GM12892 (cell line): ENCODE results near the gene STH.
"Not testable (repeated sequence)": the region's sequence is repeated elsewhere in the genome, so short reads cannot be mapped to it uniquely, and the experiment has no call there.

Source experiments
- DNase-seq: peaks from one replicate; pipeline ENCODE4 v3.0.0; 2011; ENCODE audit not compliant: insufficient read length
- FAIRE-seq: peaks from 2 replicates; lab custom pipeline; 2011; peaks lifted over from hg19 to GRCh38; lab: Jason Lieb, UNC
- POLR2A ChIP-seq: IDR thresholded peaks from 2 replicates; pipeline ENCODE4 v1.6.1; 2011; ENCODE audit warnings: low read depth, low read length, control low read depth
- POLR2AphosphoS5 ChIP-seq: IDR thresholded peaks from 2 replicates; pipeline ENCODE4 v1.6.1; 2011; ENCODE audit warnings: low read depth, low read length, control low read depth
- TAF1 ChIP-seq: IDR thresholded peaks from 2 replicates; pipeline ENCODE4 v1.6.1; 2011; ENCODE audit warnings: low read depth, mild to moderate bottlenecking, control low read depth, low read length, borderline replicate concordance

The STH gene

GRCh38 chr17:46002973-46003316 lies 3.9 kb downstream of the STH start:
- DNase-seq (no peak), FAIRE-seq (no peak)
- TF ChIP-seq POLR2AphosphoS5 (no peak), TAF1 (no peak), POLR2A (no peak)

- FAIRE-seq: no peak
- no peak for DNase-seq
- TF ChIP-seq POLR2AphosphoS5 (no peak), TAF1 (no peak), POLR2A (no peak)
Observed at GRCh38 chr17:46003907-46004748, 5.1 kb downstream of the STH start.

DNA sequence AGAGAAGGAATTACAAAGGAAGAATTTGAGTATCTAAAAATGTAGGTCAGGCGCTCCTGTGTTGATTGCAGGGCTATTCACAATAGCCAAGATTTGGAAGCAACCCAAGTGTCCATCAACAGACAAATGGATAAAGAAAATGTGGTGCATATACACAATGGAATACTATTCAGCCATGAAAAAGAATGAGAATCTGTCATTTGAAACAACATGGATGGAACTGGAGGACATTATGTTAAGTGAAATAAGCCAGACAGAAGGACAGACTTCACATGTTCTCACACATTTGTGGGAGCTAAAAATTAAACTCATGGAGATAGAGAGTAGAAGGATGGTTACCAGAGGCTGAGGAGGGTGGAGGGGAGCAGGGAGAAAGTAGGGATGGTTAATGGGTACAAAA lies 7.0 kb downstream of the STH start:
- DNase-seq, FAIRE-seq: not testable (repeated sequence)

- no peak for TF ChIP-seq TAF1
- TF ChIP-seq POLR2AphosphoS5: no peak
- DNase-seq (no peak), FAIRE-seq (no peak)
Observed at GRCh38 chr17:46007461-46007965, 8.5 kb downstream of the STH start.

GRCh38 chr17:46008591-46008990 lies 9.5 kb downstream of the STH start:
- DNase-seq (no peak), FAIRE-seq (no peak)
- no peak for TF ChIP-seq POLR2AphosphoS5
- TF ChIP-seq TAF1: no peak
- no peak for TF ChIP-seq POLR2A

- FAIRE-seq: no peak
- no peak for DNase-seq
- TF ChIP-seq POLR2AphosphoS5 (no peak), TAF1 (no peak), POLR2A (no peak)
Observed at GRCh38 chr17:46009681-46010596, 10.9 kb downstream of the STH start.

DNA sequence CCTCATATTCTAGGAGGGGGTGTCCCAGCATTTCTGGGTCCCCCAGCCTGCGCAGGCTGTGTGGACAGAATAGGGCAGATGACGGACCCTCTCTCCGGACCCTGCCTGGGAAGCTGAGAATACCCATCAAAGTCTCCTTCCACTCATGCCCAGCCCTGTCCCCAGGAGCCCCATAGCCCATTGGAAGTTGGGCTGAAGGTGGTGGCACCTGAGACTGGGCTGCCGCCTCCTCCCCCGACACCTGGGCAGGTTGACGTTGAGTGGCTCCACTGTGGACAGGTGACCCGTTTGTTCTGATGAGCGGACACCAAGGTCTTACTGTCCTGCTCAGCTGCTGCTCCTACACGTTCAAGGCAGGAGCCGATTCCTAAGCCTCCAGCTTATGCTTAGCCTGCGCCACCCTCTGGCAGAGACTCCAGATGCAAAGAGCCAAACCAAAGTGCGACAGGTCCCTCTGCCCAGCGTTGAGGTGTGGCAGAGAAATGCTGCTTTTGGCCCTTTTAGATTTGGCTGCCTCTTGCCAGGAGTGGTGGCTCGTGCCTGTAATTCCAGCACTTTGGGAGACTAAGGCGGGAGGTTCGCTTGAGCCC lies 11.6 kb downstream of the STH start:
- no peak for DNase-seq
- no peak for FAIRE-seq
- no peak for TF ChIP-seq POLR2A
- no peak for TF ChIP-seq TAF1
- no peak for TF ChIP-seq POLR2AphosphoS5

DNA sequence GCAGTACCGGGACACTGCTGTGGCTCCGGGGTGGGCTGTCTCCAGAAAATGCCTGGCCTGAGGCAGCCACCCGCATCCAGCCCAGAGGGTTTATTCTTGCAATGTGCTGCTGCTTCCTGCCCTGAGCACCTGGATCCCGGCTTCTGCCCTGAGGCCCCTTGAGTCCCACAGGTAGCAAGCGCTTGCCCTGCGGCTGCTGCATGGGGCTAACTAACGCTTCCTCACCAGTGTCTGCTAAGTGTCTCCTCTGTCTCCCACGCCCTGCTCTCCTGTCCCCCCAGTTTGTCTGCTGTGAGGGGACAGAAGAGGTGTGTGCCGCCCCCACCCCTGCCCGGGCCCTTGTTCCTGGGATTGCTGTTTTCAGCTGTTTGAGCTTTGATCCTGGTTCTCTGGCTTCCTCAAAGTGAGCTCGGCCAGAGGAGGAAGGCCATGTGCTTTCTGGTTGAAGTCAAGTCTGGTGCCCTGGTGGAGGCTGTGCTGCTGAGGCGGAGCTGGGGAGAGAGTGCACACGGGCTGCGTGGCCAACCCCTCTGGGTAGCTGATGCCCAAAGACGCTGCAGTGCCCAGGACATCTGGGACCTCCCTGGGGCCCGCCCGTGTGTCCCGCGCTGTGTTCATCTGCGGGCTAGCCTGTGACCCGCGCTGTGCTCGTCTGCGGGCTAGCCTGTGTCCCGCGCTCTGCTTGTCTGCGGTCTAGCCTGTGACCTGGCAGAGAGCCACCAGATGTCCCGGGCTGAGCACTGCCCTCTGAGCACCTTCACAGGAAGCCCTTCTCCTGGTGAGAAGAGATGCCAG lies 12.9 kb downstream of the STH start:
- FAIRE-seq: no peak
- TF ChIP-seq TAF1 (no peak), POLR2A (no peak), POLR2AphosphoS5 (no peak)
- no peak for DNase-seq

DNA sequence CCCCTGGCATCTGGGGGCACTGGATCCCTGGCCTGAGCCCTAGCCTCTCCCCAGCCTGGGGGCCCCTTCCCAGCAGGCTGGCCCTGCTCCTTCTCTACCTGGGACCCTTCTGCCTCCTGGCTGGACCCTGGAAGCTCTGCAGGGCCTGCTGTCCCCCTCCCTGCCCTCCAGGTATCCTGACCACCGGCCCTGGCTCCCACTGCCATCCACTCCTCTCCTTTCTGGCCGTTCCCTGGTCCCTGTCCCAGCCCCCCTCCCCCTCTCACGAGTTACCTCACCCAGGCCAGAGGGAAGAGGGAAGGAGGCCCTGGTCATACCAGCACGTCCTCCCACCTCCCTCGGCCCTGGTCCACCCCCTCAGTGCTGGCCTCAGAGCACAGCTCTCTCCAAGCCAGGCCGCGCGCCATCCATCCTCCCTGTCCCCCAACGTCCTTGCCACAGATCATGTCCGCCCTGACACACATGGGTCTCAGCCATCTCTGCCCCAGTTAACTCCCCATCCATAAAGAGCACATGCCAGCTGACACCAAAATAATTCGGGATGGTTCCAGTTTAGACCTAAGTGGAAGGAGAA lies 13.5 kb downstream of the STH start:
- TF ChIP-seq POLR2AphosphoS5 (no peak), POLR2A (no peak), TAF1 (no peak)
- FAIRE-seq: no peak
- no peak for DNase-seq

DNA sequence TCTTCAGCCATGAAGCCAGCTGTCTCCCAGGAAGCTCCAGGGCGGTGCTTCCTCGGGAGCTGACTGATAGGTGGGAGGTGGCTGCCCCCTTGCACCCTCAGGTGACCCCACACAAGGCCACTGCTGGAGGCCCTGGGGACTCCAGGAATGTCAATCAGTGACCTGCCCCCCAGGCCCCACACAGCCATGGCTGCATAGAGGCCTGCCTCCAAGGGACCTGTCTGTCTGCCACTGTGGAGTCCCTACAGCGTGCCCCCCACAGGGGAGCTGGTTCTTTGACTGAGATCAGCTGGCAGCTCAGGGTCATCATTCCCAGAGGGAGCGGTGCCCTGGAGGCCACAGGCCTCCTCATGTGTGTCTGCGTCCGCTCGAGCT lies 14.1 kb downstream of the STH start:
- TF ChIP-seq POLR2A: no peak
- no peak for TF ChIP-seq POLR2AphosphoS5
- no peak for TF ChIP-seq TAF1
- no peak for FAIRE-seq
- no peak for DNase-seq

GRCh38 chr17:46013502-46014165 lies 14.6 kb downstream of the STH start:
- FAIRE-seq (no peak), DNase-seq (no peak)
- TF ChIP-seq POLR2A: no peak
- no peak for TF ChIP-seq TAF1
- TF ChIP-seq POLR2AphosphoS5: no peak

- not testable (repeated sequence) for FAIRE-seq
Observed at GRCh38 chr17:46019408-46019925, 20.4 kb downstream of the STH start.

More at GRCh38 chr17:46019408-46019925, 20.4 kb downstream of the STH start:
- DNase-seq: not testable (repeated sequence)
